Measurements from ENCODE around the gene NEB.

Gene NEB

GRCh38 chr2:151533127-151533526 lies 201.1 kb downstream of the NEB start:
- DNase-seq = no peak

DNA sequence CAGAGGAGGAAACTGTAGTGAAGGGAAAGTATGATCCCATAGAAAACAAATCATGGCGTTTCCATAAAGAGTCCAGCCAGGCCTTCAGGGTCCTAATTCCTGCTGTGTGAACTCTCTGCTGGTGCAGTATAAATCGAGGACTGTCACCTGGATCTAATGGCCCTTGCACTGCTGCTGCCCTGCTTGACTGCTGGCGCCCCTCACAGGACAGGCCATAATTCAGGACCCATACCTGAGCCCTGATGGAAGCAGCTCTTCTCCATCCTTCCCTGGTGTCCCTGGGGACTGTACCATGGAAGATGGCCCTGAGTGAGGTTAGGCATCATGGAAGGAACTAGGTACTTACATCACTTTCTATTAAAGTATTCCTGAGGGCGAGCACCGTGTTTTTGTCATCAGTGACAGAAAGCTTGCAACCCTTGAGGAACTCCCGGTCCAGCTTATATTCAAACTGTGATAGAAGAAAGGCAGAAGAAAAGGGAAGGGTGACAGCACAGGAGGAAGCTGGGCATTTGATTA lies 207.6 kb downstream of the NEB start:
- no peak for DNase-seq

GRCh38 chr2:151525821-151526373 lies 208.4 kb downstream of the NEB start:
- no peak for DNase-seq

- DNase-seq = no peak
Measured at GRCh38 chr2:151523850-151524249, 210.4 kb downstream of the NEB start.

DNA sequence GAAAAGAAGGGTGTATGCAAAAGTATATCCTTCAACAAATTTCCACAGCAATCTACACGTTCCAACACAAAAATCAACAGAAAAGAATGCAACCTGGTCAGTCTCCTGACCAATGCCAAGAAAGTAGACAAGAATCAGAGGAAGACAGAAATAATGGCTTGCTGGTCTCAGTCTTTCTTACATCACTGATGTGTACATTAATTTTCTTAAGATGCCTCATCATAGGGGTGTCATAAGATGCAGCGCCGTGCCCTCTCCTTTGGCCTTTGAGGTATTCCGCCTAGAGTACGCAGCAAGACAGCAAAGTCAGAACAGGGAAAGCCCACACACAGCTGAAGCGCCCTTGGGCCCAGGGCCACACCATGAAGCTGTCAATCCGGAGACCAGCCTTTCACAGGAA lies 211.7 kb downstream of the NEB start:
- DNase-seq = no peak

DNA sequence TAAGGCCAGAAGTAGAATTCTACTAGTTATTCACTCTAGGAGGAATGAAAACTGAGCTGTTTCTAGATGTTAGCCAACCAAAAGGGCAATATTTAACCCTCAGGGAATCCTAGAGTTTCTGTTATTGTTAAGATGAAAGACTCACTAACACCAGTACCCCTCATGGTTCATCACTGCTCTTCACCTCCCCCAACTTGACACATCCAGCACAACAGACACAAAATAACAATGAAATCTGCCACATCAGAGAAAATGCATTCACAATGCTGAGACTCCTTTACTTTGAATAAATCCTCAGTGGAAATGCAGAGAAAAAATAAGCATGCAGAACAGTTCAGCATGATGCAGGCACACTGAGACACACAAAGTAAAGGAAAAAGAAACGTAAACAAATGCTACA lies 213.3 kb downstream of the NEB start:
- no peak for DNase-seq

GRCh38 chr2:151518802-151519201 lies 215.5 kb downstream of the NEB start:
- no peak for DNase-seq

DNA sequence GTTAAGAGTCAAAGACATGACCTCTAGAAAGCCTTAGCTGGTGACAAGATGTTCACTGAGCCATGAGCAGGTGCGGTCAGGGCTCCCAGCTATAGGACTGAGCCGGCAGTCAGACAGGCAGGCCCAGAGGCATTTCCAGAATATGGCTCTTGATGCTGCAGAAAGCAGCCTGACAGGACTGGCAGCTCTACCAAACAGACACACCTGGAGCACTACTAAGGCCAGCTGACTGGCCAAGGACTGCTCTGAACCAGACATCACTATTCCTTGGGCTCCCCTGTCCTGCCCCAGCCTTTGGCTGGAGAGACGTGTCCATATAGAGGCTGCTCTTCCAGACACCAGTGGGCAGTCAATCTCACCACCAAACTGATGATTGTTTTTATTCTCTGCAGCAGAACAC lies 225.8 kb downstream of the NEB start:
- no peak for DNase-seq

DNA sequence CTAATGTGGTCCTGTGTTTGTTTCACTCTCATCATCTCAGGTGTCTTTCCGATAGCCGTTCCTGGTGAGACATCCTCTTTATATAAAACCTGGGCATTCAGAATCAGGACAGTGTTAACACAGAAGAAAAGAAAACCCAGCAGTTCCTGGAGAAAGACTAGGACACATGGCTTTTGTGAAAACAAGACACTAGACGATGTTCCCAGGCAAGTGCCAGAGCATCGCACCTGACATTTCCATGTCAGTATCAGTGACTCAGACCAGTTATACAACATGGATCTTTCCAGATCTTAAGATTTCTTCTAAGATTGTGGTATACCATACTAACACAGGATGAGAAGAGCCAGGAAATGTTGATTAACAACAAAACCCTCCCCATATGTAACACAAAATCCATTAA lies 228.1 kb downstream of the NEB start:
- no peak for DNase-seq

DNA sequence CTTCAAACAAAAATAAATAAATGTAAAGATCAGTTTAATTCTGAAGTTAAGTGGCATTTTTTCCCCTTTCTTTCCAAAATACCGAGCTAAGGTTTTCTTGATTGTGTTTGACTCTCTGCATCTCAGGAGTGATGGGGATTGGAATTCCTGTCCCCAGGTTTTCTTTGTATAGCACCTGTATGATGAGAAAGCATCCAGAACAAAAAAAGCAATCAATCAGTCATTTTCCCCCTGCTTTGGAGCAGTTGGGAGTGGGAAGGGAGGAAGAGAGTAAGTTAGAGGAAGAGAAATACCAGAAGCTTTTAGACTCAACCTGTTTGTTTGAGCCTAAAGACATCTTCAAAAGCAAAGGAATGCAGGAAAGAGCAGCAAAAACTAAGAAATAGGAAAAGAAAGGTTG lies 236.1 kb downstream of the NEB start:
- no peak for DNase-seq

- DNase-seq = no peak
Measured at GRCh38 chr2:151491496-151491895, 242.8 kb downstream of the NEB start.

GRCh38 chr2:151490276-151490675 lies 244.0 kb downstream of the NEB start:
- DNase-seq = no peak

DNA sequence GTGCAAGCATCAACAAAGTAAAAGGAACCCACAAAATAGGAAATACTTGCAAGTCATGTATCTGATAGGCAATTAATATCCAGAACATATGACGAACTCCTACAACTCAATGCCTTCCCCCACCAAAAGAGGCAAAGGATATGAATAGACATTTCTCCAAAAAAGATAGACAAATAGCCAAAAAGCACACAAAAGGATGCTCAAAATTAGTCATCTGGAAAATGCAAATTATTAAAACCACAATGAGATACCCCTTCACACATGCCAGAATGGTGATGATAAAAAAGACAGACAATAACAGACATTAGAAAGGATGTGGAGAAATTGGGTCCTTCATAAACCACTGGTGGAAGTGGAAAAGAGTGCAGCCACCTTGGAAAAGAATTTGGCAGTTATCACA lies 248.2 kb downstream of the NEB start:
- DNase-seq = no peak

DNA sequence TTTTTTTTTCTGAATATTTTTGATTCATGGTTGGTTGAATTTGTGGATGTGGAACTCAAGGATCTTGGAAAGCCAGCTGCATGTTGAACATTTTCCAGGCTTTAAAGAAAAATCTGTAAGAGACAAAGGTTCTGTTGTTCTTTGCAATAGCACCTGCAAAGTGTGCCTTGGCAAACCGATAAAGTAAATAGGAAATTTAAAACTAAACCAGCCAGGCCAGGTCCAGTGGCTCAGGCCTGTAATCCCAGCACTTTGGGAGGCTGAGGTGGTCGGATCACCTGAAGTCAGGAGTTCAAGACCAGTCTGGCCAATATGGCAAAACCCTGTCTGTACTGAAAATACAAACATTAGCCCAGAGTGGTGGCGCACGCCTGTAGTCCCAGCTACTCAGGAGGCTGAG lies 250.2 kb downstream of the NEB start:
- DNase-seq = no peak

DNA sequence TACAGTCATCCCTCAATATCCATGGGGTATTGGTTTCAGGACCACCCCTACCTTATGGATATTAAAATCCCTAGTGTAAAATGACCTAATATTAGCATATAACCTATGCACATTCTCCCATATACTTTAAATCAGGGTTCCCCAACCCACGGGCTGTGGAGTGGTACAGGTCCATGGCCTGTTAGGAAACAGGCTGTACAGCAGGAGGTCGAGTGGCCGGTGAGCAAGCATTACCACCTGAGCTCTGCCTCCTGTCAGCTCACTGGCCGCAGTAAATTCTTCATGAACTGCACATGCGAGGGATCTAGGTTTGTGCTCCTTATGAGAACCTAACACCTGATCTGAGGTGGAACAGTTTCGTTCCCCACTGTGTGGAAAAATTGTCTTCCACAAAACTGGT lies 250.7 kb downstream of the NEB start:
- no peak for DNase-seq

GRCh38 chr2:151482171-151482725 lies 252.0 kb downstream of the NEB start:
- no peak for DNase-seq

DNA sequence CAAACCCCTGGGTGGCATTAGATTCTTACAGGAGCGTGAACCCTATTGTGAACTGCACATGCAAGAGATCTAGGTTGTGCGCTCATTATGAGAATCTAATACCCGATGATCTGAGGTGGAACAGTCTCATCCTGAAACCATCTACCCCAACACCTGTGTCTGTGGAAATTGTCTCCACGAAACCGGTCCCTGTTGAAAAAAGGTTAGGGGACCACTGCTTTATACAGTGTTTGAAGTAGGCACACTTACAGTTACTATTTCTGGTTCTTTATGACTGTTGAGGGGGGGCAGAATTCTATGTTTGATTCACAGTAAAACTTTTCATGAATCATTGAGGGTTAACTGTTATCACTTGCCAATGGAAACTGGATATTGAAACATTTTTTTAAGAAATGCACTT lies 252.5 kb downstream of the NEB start:
- DNase-seq = no peak

DNA sequence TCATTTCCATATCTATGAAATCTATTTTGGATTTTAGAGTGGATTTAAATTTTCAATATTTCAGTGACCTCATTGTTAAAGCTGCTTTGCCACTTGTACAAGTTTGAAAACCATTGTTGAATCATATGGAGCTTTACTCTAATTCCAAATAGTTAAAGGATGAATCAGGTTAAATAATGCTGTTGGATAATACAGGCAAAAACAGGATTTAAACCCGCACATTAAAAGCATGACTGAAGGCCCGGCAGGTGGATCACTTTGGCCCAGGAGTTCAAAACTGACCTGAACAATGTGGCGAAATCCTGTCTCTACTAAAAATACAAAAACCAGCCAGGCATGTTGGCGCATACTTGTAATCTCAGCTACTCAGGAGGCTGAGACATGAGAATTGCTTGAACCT lies 256.3 kb downstream of the NEB start:
- DNase-seq = no peak

DNA sequence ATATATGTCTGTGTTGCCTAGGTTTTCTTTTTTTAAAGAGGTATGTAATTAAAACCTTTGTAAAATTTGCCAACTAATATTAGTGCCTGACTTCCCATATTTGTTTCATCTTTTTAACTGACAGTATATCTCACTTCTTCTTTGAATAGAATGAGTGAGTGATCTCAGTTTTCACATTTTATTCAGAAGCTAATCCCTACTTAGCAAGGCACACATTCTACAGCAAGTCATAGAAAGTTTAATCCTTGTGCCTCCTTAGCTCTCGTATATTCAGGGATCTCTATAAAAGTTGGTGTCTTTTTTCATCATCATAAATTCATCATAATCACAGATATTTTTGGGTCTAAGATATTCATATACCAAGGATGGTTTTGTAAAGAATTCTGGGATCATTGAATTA lies 258.0 kb downstream of the NEB start:
- DNase-seq = no peak

DNA sequence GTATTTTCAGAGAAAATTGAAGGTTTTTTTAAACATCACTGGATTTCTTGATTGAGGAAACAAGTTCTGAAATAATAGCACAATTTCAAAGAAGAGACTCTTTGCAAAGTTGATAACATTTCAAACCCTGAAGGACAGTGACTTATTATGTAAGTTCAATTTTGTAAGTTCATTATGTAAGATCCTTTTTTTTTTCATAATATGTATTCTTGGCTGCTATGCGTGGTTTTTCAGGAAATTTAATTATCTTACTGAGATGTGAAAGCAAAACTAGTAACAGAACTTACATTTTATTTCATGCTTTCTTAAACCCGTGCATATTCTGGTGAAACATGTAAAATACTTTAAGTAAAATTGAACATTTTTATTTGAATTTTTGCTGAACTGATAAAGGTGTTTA lies 259.2 kb downstream of the NEB start:
- no peak for DNase-seq

DNA sequence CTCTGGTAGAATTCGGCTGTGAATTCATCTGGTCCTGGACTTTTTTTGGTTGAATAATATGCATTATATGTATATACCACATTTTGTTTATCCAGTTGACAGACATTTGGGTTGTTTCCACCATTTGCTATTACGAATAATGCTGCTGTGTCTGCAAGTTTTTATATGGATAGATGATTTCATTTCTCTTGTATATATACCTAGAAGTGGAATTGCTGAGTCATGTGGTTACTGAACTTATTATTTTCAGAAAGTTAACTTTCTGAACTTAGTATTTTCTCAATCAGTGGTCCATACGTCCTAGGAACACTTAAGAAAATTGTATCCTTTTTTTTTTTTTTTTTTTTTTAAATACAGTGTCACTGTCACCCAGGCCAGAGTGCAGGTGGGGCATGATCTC lies 261.3 kb downstream of the NEB start:
- no peak for DNase-seq

GRCh38 chr2:151470556-151470955 lies 263.7 kb downstream of the NEB start:
- DNase-seq = no peak

- no peak for DNase-seq
Measured at GRCh38 chr2:151465771-151466170, 268.5 kb downstream of the NEB start.

DNA sequence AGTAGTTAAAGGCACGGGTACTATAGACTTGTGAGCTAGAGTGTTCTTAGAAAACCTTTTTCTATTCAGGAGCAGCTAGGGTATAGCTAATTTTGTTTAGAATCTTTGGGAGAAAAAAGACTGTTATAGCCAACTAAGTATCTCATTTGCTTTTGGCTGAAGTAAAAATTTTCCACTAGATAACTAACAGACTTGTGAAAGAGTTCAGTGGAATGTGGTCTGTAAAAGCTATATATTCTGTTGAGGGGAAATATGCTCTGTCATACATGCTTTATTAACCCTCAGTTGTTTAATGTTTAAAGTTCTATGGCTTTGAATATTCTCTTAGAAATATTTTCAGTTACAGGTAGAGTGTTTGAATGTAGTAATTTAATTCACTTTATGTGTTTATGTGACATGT lies 274.9 kb downstream of the NEB start:
- DNase-seq = no peak

- DNase-seq = no peak
Measured at GRCh38 chr2:151439127-151439526, 295.1 kb downstream of the NEB start.
